GM04503 (cell line): ENCODE measurements around the gene NCAM1.

Source experiments
- DNase-seq: peaks from one replicate; pipeline ENCODE4 v3.0.0-alpha.2; 2012; ENCODE audit warnings: low read depth

NCAM1 gene

GRCh38 chr11:113253406-113253805 lies 292.2 kb downstream of the NCAM1 start:
- no peak for DNase-seq

- DNase-seq, result no peak
Measured at GRCh38 chr11:113255096-113255495, 293.9 kb downstream of the NCAM1 start.

DNA sequence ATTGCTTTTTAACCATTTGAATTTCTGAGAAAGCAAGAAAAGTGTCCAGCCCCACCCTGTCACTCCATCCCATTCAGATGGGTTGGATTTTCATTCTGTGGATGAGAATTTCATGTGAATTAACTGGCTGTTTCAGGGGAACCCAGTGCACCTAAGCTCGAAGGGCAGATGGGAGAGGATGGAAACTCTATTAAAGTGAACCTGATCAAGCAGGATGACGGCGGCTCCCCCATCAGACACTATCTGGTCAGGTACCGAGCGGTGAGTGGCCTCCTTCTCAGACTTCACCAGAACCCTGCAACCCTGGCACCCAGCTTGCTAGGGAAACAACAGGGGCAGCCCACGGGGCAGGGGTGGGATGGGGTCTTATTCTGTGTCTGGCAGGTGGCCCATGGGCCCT lies 294.5 kb downstream of the NCAM1 start:
- no peak for DNase-seq

GRCh38 chr11:113256431-113257202 lies 295.4 kb downstream of the NCAM1 start:
- no peak for DNase-seq

GRCh38 chr11:113260096-113260425 lies 298.8 kb downstream of the NCAM1 start:
- DNase-seq, result no peak

DNA sequence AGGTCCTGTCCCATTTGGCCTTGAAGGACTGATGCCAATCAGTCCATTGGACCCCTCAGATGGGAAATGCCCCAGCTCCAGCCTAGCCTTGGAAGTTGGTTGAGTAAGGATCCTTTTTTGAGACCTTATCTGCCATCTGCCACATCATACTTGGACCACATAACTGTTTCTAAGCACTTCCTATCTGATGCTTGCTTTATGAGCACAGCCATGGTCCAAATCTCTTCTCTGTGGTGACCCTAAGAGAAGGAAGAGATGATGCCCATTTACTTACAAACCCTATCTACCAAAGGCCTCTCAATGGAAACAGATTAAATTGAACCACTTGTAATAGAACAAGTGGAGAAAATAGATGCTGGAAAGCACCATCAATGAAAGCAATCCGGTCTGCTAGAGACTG lies 299.3 kb downstream of the NCAM1 start:
- no peak for DNase-seq

- no peak for DNase-seq
Measured at GRCh38 chr11:113261709-113262475, 300.7 kb downstream of the NCAM1 start.

DNA sequence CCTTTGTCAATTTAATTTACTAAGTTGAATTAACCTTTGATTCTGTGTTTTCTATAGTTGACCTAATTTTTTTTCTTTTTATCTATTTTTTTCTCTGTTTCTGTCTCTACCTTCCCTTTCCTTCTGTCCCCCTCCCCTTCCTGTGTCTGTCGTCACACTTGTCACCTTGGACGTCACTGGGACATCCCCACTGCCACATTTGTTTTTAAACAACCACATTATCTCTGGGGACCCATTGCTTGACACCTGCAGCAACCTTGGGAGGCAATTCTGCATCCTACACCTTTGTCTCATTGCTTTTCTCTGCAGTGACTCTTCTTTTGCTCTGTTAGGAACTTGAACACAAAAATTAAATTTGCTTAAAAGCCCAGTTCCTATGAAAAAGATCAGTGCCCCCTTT lies 301.4 kb downstream of the NCAM1 start:
- no peak for DNase-seq

DNA sequence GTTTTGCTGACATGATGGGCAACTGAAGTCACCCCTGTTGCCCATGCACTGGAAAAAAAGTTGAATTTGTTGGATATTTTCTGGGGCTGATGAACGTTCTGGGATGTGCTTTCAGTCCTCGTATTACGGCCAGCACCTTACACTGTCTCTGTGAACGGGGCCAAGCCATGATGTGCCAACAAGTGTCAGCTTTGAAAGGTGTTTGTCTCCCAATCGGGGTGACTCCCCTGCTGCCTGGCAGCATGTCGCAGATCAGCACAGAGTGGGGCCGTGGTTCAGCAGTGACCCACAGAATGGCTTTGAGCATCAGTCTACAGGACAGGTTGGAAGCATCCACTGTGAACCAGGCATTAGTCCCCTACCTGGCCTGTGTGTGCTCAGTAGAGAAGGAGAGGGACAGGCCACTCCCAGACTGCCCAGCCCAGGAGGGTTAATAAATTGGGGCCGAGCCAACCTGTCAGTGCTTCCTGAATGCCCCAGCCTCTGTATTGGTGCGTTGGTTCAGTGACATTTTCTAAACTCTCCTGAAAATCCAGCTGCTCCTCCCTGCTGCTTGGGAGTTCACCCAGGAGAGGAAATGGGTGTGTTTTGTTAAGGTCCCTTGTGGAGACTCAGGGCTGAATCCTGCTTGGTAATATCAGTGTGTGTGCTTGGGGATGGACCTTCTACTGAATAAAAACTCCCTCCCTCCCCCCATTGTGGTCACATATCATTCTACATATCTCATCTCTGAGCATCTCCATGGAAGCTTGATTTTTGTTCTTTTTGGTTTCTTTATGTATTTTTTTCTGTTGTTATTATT lies 302.4 kb downstream of the NCAM1 start:
- DNase-seq, result no peak

- DNase-seq, result no peak
Measured at GRCh38 chr11:113265362-113265761, 304.1 kb downstream of the NCAM1 start.

DNA sequence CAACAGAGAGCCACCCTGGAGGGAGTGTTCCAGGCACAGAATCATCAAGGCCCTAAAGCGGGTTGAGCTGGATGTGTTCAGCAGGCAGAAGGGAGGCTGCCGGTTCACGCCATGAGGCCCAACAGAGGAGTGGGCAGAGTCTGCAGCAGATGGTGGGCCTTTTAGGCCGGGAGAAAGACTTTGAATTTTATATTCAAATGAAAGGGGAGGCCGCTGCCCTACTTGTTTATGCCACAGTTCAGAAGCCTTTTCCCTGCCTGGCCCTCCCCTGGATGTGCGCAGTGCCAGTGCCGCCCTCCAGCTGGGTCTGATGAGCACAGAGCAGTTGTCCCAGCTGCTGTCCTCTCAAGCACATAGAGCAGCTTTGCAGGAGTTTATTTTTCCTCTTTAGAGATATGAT lies 306.3 kb downstream of the NCAM1 start:
- no peak for DNase-seq

DNA sequence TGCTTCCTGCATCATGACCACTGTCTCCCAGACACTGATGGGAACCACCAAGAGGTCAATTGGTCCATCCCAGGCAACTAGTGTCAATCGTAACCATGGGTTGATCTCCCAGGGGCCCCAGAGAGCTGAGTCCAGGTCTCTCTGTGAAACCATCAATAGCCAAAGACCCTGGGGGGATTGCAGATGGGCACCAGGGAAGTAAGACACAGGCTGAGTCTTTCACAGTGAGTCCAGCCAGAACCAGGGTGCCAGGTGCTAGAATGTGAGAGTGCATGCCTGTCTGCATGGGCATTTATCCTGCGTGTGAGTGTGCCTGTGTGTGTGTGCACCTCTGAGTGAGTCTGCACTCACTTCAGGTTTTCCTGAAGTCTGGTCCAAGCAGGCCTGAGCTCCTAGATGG lies 307.9 kb downstream of the NCAM1 start:
- no peak for DNase-seq

DNA sequence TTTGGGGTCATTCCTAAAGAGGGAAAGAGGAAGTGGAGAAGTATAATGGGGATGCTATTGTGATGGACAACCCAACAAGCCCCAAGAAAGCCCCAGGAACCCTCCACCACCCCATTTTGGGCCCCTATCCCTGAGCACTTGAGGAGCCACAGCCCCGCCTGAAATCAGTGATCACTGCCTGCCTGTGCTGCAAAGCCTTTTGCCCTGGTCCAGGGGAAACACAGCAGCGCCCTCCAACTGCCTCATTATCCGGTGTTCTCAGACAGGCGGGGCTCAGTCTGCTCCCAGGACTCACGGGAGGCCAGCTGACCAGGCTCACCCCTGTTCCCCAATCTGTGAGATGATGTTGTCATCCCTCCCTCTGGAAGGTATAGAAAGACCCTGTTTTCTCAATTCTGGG lies 308.4 kb downstream of the NCAM1 start:
- DNase-seq, result no peak

DNA sequence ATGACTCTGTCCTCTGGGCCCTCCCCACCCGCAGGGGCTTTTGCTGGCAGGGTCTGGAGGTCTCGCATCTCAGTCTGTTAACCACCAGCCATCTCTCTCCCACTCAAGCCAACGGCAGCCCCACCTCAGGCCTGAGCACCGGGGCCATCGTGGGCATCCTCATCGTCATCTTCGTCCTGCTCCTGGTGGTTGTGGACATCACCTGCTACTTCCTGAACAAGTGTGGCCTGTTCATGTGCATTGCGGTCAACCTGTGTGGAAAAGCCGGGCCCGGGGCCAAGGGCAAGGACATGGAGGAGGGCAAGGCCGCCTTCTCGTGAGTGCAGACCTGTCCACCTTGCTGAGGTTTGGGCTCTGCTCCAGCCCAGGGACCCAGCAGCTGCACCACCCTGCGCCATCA lies 308.9 kb downstream of the NCAM1 start:
- no peak for DNase-seq

DNA sequence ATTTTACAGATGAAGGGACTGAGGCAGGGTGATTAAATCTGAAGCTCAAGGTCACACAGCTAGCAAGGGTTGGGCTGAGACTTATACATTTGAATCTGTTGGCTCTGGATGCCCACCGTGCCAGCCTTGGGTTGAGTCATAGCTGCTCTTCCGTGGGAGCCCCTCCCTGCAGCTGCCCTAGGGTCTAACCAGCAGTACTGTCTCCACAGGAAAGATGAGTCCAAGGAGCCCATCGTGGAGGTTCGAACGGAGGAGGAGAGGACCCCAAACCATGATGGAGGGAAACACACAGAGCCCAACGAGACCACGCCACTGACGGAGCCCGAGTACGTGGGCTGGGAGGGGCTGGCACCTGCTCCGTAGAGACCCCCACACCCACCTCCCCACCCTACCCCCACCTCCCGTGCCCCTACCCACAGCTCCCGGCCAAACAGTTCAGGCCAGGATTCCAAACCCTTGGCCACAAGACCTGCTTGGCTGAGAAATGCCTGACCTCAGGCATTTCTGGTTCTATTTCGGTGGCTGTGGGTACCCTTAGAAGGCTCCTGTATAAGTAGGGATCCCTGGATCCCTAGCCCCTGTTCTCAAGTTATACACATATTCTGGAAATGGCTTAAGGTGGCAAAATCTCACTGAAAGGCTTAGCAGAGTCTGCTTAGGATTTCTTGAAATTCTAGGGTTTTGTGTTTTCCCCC lies 310.5 kb downstream of the NCAM1 start:
- DNase-seq, result no peak

DNA sequence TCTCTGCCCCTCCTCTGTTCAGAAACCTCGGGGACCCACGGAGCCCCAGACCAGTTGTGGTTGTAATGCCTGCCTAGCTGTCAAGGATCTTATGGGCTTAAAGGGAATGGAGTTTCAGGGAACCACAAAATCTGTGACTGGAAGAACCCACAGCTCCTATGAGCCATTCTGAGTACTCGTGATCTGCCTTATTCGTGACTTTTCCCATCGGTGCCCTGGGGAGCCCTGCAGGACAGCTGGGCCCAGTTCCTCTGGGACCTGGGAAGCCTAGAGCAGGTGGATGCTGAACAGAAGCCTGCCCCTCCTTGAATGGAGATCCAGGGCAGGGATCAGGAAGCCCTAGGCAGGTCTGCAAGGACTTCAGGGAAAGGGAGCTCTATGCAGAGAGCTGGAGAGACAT lies 311.1 kb downstream of the NCAM1 start:
- no peak for DNase-seq

DNA sequence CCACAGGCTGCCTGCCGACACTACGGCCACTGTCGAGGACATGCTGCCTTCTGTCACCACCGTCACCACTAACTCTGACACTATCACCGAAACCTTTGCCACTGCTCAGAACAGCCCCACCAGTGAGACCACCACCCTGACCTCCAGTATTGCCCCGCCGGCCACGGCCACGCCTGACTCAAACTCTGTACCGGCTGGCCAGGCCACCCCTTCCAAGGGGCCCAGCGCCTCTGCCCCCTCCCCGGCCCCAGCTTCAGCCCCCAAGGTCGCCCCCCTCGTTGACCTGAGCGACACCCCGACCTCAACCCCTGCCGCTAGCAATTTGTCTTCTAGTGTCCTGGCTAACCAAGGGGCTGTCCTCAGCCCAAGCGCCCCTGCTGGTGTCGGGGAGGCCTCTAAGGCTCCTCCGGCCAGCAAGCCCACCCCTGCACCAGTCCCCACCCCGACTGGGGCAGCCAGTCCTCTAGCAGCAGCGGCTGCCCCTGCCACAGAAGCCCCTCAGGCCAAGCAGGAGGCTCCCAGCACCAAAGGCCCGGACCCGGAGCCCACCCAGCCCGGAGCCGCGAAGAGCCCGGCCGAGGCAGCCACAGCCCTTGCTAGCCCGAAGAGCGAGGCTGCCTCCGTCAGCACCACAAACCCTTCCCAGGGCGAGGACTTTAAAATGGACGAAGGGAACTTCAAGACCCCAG lies 311.9 kb downstream of the NCAM1 start:
- no peak for DNase-seq

DNA sequence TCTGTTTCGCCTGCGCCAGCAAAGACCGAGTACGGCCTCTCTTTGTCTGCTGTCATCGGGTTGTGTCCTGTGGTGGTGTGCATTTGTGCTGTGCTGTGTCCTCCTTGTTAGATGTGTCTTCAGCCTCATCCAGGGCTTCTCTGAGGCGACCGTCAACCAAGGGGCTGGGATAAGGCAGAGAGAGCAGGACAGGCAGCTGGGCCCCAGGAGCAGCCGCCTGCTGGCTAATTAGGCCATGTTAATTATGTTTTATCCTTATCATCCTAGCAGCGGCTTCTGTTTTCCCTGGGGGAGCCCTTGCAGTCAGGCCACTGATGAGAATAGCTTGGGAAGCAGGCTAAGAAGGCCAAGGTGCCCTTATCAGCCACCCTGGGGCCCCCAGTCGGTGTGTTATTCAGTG lies 312.5 kb downstream of the NCAM1 start:
- no peak for DNase-seq

DNA sequence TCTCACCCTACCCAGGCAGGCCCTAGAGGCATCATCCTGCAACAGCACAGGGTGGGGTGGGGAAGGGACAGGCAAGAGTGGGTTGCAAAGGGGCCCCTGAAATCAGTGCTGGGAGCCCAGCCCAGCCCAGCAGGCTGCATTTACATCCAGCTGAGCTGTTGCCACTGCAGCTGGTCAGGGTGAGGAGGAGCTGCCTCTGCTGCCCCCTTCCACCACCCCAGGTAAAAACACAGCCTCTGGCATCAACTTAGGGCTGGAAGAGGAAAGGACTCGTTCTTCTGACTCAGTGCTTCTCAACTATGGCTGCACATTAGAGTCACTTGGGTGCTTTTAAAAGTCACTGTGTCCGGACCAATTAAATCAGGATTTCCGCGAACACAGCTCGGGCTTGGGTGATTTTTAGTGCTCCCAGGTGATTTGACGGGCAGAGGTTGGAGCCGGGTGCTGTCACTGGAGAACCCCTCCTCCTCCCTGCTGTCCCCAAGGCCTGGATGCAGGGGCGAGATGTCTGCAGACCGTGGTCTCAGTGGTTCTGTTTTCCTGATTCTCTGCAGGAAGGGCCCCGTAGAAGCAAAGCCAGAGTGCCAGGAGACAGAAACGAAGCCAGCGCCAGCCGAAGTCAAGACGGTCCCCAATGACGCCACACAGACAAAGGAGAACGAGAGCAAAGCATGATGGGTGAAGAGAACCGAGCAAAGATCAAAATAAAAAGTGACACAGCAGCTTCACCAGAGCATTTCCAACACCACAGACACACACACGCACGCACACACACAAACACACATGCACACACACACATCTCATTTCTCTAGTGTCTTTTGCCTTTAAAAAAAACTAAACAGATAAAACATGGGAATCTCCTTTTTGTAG lies 313.7 kb downstream of the NCAM1 start:
- DNase-seq, result no peak

- no peak for DNase-seq
Measured at GRCh38 chr11:113275602-113276001, 314.4 kb downstream of the NCAM1 start.

DNA sequence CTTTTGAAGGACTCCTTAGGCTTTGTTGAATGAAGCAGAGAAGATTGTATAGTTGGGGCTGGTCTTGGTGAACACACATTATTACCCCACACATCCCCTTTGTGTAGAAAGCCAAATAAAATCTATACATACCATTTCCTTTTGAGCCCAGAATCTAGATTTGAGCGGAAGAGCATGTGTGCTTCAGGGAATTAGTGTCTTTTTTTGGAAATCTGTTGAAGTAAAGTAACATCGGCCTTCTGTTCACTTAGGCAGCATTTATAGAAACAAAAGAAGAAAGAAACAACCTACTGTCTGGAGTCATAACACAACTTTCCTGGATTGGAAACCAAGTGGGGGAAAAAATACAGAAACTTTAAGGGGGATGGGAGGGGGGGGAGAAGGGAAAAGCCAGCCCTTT lies 315.2 kb downstream of the NCAM1 start:
- no peak for DNase-seq
